ENCODE measurements around the gene NOL3. TPM values are rescaled to one million over a fixed set of nuclear protein-coding genes. Genes with fewer than 3 reads are reported as not detected.
A peak's percentile ranks its signal among the peaks of the same experiment; 100 is the strongest.

NOL3 gene
- total and polyA plus RNA-seq, 9 of the 15 experiments (the other 6 are each of a cell fraction or from before 2014, with no cell fraction given) = 0.45 to 14.0 (median 5.4) TPM

- peak; percentile 41; the same call in 1 of the 2 replicates for TF ChIP-seq ATF7 (IDR thresholded peaks at IDR 0.05)
- TF ChIP-seq KHSRP (IDR thresholded peaks at IDR 0.05) = no peak
- TF ChIP-seq ZNF778 (CRISPR knock-in tag; IDR thresholded peaks at IDR 0.05) = no peak
- peak; percentile 57 for TF ChIP-seq NCOR1 (IDR thresholded peaks at IDR 0.05)
- 0 out of 2 replicates have a peak, but pooled peaks have one; percentile 8 for TF ChIP-seq ETV5 (CRISPR knock-in tag; IDR thresholded peaks at IDR 0.05; ENCODE audit: low read depth)
- TF ChIP-seq ZNF76 (CRISPR knock-in tag; IDR thresholded peaks at IDR 0.05; ENCODE audit: borderline replicate concordance) = no peak
- TF ChIP-seq BCOR (IDR thresholded peaks at IDR 0.05) = no peak
- TF ChIP-seq ZNF121 (CRISPR knock-in tag; conservative IDR thresholded peaks at IDR 0.05) = no peak
- peak; percentile 9; the same call in 1 of the 2 replicates for TF ChIP-seq TFAP4 (CRISPR knock-in tag; IDR thresholded peaks at IDR 0.05; ENCODE audit: borderline replicate concordance)
- no peak for TF ChIP-seq RBM25 (IDR thresholded peaks at IDR 0.05; ENCODE audit: low read depth, low read length, severe bottlenecking)
- TF ChIP-seq ZNF699 (CRISPR knock-in tag; IDR thresholded peaks at IDR 0.05; ENCODE audit: insufficient replicate concordance) = no peak
- TF ChIP-seq POLR2AphosphoS2 (IDR thresholded peaks at IDR 0.05; ENCODE audit: low read length) = no peak
- TF ChIP-seq ZBTB17 (CRISPR knock-in tag; IDR thresholded peaks at IDR 0.05) = no peak
- no peak for TF ChIP-seq TSC22D4 (tag; IDR thresholded peaks at IDR 0.05)
- no peak for TF ChIP-seq RAD51 (IDR thresholded peaks at IDR 0.05; ENCODE audit: borderline replicate concordance, low read depth)
- TF ChIP-seq MTA1 (IDR thresholded peaks at IDR 0.05; ENCODE audit: borderline replicate concordance) = no peak
- no peak for TF ChIP-seq DEAF1 (CRISPR knock-in tag; IDR thresholded peaks at IDR 0.05)
- no peak for TF ChIP-seq POU5F1 (IDR thresholded peaks at IDR 0.05; ENCODE audit: borderline replicate concordance, low read depth, low read length, partially characterized antibody)
- no peak for TF ChIP-seq NEUROD1 (IDR thresholded peaks at IDR 0.05; ENCODE audit: borderline replicate concordance, low read depth, low read length, partially characterized antibody)
- no peak for TF ChIP-seq FOXA1 (IDR thresholded peaks at IDR 0.05; ENCODE audit: borderline replicate concordance)
- peak; percentile 58; the same call in 1 of the 2 replicates for TF ChIP-seq PHF21A (IDR thresholded peaks at IDR 0.05; ENCODE audit: borderline replicate concordance, low read depth)
- peak; percentile 55 for TF ChIP-seq BHLHE40 (IDR thresholded peaks at IDR 0.05; ENCODE audit: low read length)
- no peak for TF ChIP-seq ZNF140 (CRISPR knock-in tag; IDR thresholded peaks at IDR 0.05)
- TF ChIP-seq NKRF (IDR thresholded peaks at IDR 0.05; ENCODE audit: borderline replicate concordance) = no peak
- TF ChIP-seq CHD1 (IDR thresholded peaks at IDR 0.05; ENCODE audit: low read length) = no peak
- peak; percentile 50 for TF ChIP-seq EGR1 (conservative IDR thresholded peaks at IDR 0.05)
- no peak for TF ChIP-seq BCL6 (CRISPR knock-in tag; IDR thresholded peaks at IDR 0.05)
Observed at GRCh38 chr16:67170168-67170948, at the start of gene NOL3 (continued).
